Astrocyte (in vitro differentiated cells and primary cell): ENCODE results near the gene KCNK13. TPM values are rescaled to one million over a fixed set of nuclear protein-coding genes. Genes with fewer than 3 reads are reported as not detected.
A peak's percentile ranks its signal among the peaks of the same experiment; 100 is the strongest.
"Not testable (repeated sequence)": the region's sequence is repeated elsewhere in the genome, so short reads cannot be mapped to it uniquely, and the experiment has no call there.

Experiments
- DNase-seq: peaks from one replicate; pipeline ENCODE4 v3.0.0-alpha.2; 2010; ENCODE audit warnings: low read depth
- FAIRE-seq: peaks from 2 replicates; lab custom pipeline; 2011; peaks lifted over from hg19 to GRCh38; lab: Jason Lieb, UNC
- H2AFZ ChIP-seq: 2 replicates; pipeline ENCODE4 v1.6.0; 2012; ENCODE audit warnings: low read depth, low read length, inconsistent platforms
- H3K27ac ChIP-seq: 2 replicates; pipeline ENCODE4 v1.5.1; 2011; ENCODE audit warnings: low read depth, low read length, inconsistent platforms
- H3K27me3 ChIP-seq: 2 replicates; pipeline ENCODE4 v1.6.0; 2011; ENCODE audit warnings: low read length, inconsistent platforms; ENCODE audit not compliant: insufficient read depth
- H3K36me3 ChIP-seq: 2 replicates; pipeline ENCODE4 v1.5.1; 2011; ENCODE audit warnings: low read length, inconsistent platforms; ENCODE audit not compliant: insufficient read depth
- H3K4me1 ChIP-seq: 2 replicates; pipeline ENCODE4 v1.5.1; 2011; ENCODE audit warnings: low read length, inconsistent platforms; ENCODE audit not compliant: insufficient read depth
- H3K4me2 ChIP-seq: 2 replicates; pipeline ENCODE4 v1.6.0; 2012; ENCODE audit warnings: low read length, inconsistent platforms
- H3K4me3 ChIP-seq: 2 replicates; pipeline ENCODE4 v1.5.1; 2011; ENCODE audit warnings: low read depth, mild to moderate bottlenecking, low read length, inconsistent platforms; ENCODE audit not compliant: insufficient read depth
- H3K79me2 ChIP-seq: 2 replicates; pipeline ENCODE4 v1.6.0; 2012; ENCODE audit warnings: mild to moderate bottlenecking, low read length, inconsistent platforms; ENCODE audit not compliant: insufficient read depth
- H3K9ac ChIP-seq: 2 replicates; pipeline ENCODE4 v1.6.0; 2012; ENCODE audit warnings: mild to moderate bottlenecking, low read length, inconsistent platforms
- H3K9me3 ChIP-seq: 2 replicates; pipeline ENCODE4 v1.5.1; 2012; ENCODE audit warnings: low read depth, mild to moderate bottlenecking, low read length, inconsistent platforms; ENCODE audit not compliant: insufficient read depth
- H4K20me1 ChIP-seq: 2 replicates; pipeline ENCODE4 v1.6.0; 2012; ENCODE audit warnings: low read length, inconsistent platforms; ENCODE audit not compliant: insufficient read depth
- H3K27ac Mint-ChIP-seq: one replicate; pipeline ENCODE4 v1.8.0; 2021; ENCODE audit warnings: mild to moderate bottlenecking, mixed read lengths; ENCODE audit not compliant: unreplicated experiment
- H3K27me3 Mint-ChIP-seq: one replicate; pipeline ENCODE4 v1.8.0; 2021; ENCODE audit warnings: low read depth, mixed read lengths; ENCODE audit not compliant: unreplicated experiment
- H3K36me3 Mint-ChIP-seq: one replicate; pipeline ENCODE4 v1.8.0; 2021; ENCODE audit warnings: low read depth, mixed read lengths; ENCODE audit not compliant: unreplicated experiment
- H3K4me1 Mint-ChIP-seq: one replicate; pipeline ENCODE4 v1.8.0; 2021; ENCODE audit warnings: low read depth, mixed read lengths; ENCODE audit not compliant: unreplicated experiment
- H3K4me3 Mint-ChIP-seq: one replicate; pipeline ENCODE4 v1.8.0; 2021; ENCODE audit warnings: mild to moderate bottlenecking, moderate library complexity, mixed read lengths; ENCODE audit not compliant: unreplicated experiment
- H3K9me3 Mint-ChIP-seq: one replicate; pipeline ENCODE4 v1.8.0; 2021; ENCODE audit warnings: mild to moderate bottlenecking, mixed read lengths; ENCODE audit not compliant: unreplicated experiment
- CTCF ChIP-seq: IDR thresholded peaks from 2 replicates; pipeline ENCODE4 v1.5.1; 2011; ENCODE audit warnings: low read depth, mild to moderate bottlenecking, inconsistent platforms, low read length, moderate library complexity; ENCODE audit not compliant: insufficient read depth
- EZH2 ChIP-seq: IDR thresholded peaks from 2 replicates; pipeline ENCODE4 v1.6.1; 2012; ENCODE audit warnings: mild to moderate bottlenecking, low read length, inconsistent platforms; ENCODE audit not compliant: insufficient read depth
- total RNA-seq: library from RNA; stranded (reverse); gene quantifications from 2 replicates; pipeline ENCODE4 v1.2.1, GENCODE V29; 2021

The KCNK13 gene
- total RNA-seq, 1 donor from 2014 or later, result 0.09 TPM

GRCh38 chr14:90023176-90023896 lies 38.5 kb upstream of the KCNK13 start:
- Histone ChIP-seq H4K20me1 (peaks cover 12% of the 10 kb centered on the region), H3K4me1 (peaks cover 8% of the 10 kb centered on the region), H3K4me2 (peak overlapping the region; percentile 27), H3K27me3 (no peaks in the 10 kb centered on the region), H3K4me3 (no peak overlapping the region), H3K9me3 (no peaks in the 10 kb centered on the region), H2AFZ (no peak overlapping the region), H3K9ac (no peak overlapping the region), H3K79me2 (no peaks in the 10 kb centered on the region), H3K27ac (peak overlapping the region; percentile 30), H3K36me3 (peaks cover 28% of the 10 kb centered on the region)
- FAIRE-seq, result no peak
- peaks cover 3% of the 10 kb centered on the region for H3K9me3 Mint-ChIP-seq
- H3K27ac Mint-ChIP-seq, result no peak overlapping the region
- H3K4me1 Mint-ChIP-seq, result peaks cover 4% of the 10 kb centered on the region
- H3K27me3 Mint-ChIP-seq, result no peaks in the 10 kb centered on the region
- peak; percentile 78 for DNase-seq
- no peak overlapping the region for H3K4me3 Mint-ChIP-seq
- H3K36me3 Mint-ChIP-seq, result peaks cover 10% of the 10 kb centered on the region
- TF ChIP-seq CTCF (no peak), EZH2 (no peak)

DNA sequence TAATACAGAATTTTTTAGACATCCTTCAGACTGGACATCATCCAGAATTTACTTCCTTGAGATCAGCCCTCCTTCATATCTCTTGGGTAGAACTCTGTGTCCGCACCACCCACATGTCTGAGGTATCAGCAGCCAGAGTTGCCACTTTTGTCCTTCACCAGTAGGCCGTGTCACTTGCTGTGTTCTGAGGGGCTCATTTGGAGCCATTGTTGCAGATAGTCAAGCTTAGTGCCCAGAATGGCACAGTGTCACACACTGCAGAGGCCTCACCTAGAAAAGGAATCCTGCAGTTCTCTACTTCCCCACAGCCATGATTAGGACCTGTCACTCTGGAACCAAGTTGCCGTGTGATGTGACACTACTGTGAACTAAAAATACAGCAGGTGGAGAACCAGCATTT lies 36.9 kb upstream of the KCNK13 start:
- Histone ChIP-seq H2AFZ (no peak overlapping the region), H4K20me1 (peaks cover 12% of the 10 kb centered on the region), H3K27ac (no peak overlapping the region), H3K36me3 (peaks cover 30% of the 10 kb centered on the region), H3K4me3 (no peak overlapping the region), H3K79me2 (no peaks in the 10 kb centered on the region), H3K4me2 (no peak overlapping the region), H3K9me3 (no peaks in the 10 kb centered on the region), H3K9ac (no peak overlapping the region), H3K4me1 (peaks cover 8% of the 10 kb centered on the region), H3K27me3 (no peaks in the 10 kb centered on the region)
- Mint-ChIP-seq H3K27ac (no peak overlapping the region), H3K9me3 (peaks cover 3% of the 10 kb centered on the region), H3K36me3 (peaks cover 7% of the 10 kb centered on the region), H3K4me3 (no peak overlapping the region), H3K27me3 (no peaks in the 10 kb centered on the region), H3K4me1 (peaks cover 4% of the 10 kb centered on the region)
- TF ChIP-seq EZH2 (no peak), CTCF (no peak)
- DNase-seq, result no peak
- no peak for FAIRE-seq

DNA sequence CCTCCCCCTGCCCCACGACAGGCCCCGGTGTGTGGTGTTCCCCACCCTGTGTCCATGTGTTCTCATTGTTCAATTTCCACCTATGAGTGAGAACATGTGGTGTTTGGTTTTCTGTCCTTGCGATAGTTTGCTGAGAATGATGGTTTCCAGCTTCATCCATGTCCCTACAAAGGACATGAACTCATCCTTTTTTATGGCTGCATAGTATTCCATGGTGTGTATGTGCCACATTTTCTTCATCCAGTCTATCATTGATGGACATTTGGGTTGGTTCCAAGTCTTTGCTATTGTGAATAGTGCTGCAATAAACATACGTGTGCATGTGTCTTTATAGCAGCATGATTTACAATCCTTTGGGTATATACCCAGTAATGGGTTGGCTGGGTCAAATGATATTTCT lies 35.2 kb upstream of the KCNK13 start:
- peaks cover 32% of the 10 kb centered on the region for H3K36me3 ChIP-seq
- not testable (repeated sequence) for H3K36me3 Mint-ChIP-seq

More for the DNA sequence above, 35.2 kb upstream of the KCNK13 start:
- not testable (repeated sequence) for H2AFZ ChIP-seq, H3K4me1 Mint-ChIP-seq, H3K27me3 ChIP-seq, DNase-seq, H3K9me3 ChIP-seq, H3K4me2 ChIP-seq, H3K27ac ChIP-seq, H3K9me3 Mint-ChIP-seq, H3K9ac ChIP-seq, H3K4me3 Mint-ChIP-seq, FAIRE-seq, H3K27me3 Mint-ChIP-seq, H3K27ac Mint-ChIP-seq, H3K4me1 ChIP-seq, H3K79me2 ChIP-seq, H3K4me3 ChIP-seq
- peaks cover 12% of the 10 kb centered on the region for H4K20me1 ChIP-seq
